Hepatocyte (in vitro differentiated cells): ENCODE data around the gene STOM. TPM values are rescaled to one million over a fixed set of nuclear protein-coding genes. Genes with fewer than 3 reads are reported as not detected.
"Not testable (repeated sequence)": the region's sequence is repeated elsewhere in the genome, so short reads cannot be mapped to it uniquely, and the experiment has no call there.

Experiments used
- DNase-seq: peaks from one replicate; pipeline ENCODE4 v3.0.0-alpha.2; 2016; ENCODE audit warnings: low spot score
- H2AFZ ChIP-seq: fragments of 200-600 bp; sonication (generic); 2 replicates; pipeline ENCODE4 v1.6.0; 2016; ENCODE audit warnings: antibody characterized with exemption, mild to moderate bottlenecking
- H3K27ac ChIP-seq: fragments of 200-600 bp; sonication (generic); 2 replicates; pipeline ENCODE4 v1.5.1; 2016; ENCODE audit warnings: mild to moderate bottlenecking
- H3K27me3 ChIP-seq: fragments of 200-600 bp; sonication (generic); 2 replicates; pipeline ENCODE4 v1.6.1; 2016
- H3K36me3 ChIP-seq: fragments of 200-600 bp; sonication (generic); replicated peaks from 2 replicates; pipeline ENCODE4 v1.5.1; 2016; ENCODE audit warnings: low read depth; ENCODE audit not compliant: insufficient read depth
- H3K4me1 ChIP-seq: fragments of 200-600 bp; sonication (generic); 2 replicates; pipeline ENCODE4 v1.5.1; 2016; ENCODE audit warnings: mild to moderate bottlenecking, moderate library complexity; ENCODE audit not compliant: insufficient read depth
- H3K4me2 ChIP-seq: fragments of 200-600 bp; sonication (generic); 2 replicates; pipeline ENCODE4 v1.6.0; 2016
- H3K4me3 ChIP-seq: fragments of 200-600 bp; sonication (generic); 2 replicates; pipeline ENCODE4 v1.5.1; 2016; ENCODE audit warnings: mild to moderate bottlenecking
- H3K79me2 ChIP-seq: fragments of 200-600 bp; sonication (generic); 2 replicates; pipeline ENCODE4 v1.6.0; 2017; ENCODE audit warnings: mild to moderate bottlenecking
- H3K9me2 ChIP-seq: fragments of 200-600 bp; sonication (generic); replicated peaks from 2 replicates; pipeline ENCODE4 v1.6.0; 2017; ENCODE audit warnings: mild to moderate bottlenecking; ENCODE audit not compliant: insufficient read depth
- H3K9me3 ChIP-seq: fragments of 200-600 bp; sonication (generic); 2 replicates; pipeline ENCODE4 v1.5.1; 2016; ENCODE audit warnings: low read depth, mild to moderate bottlenecking
- H4K20me1 ChIP-seq: fragments of 200-600 bp; sonication (generic); 2 replicates; pipeline ENCODE4 v1.6.0; 2016; ENCODE audit warnings: mild to moderate bottlenecking; ENCODE audit not compliant: insufficient read depth, poor library complexity, severe bottlenecking
- EZH2 ChIP-seq: fragments of 200-600 bp; sonication (generic); IDR thresholded peaks from 2 replicates; pipeline ENCODE4 v1.6.1; 2016; ENCODE audit warnings: antibody characterized with exemption, mild to moderate bottlenecking, borderline replicate concordance
- EZH2phosphoT487 ChIP-seq: fragments of 200-600 bp; sonication (generic); IDR thresholded peaks from one replicate; pipeline ENCODE4 v1.6.1; 2018; ENCODE audit warnings: antibody characterized with exemption, mild to moderate bottlenecking, low read depth, moderate library complexity; ENCODE audit not compliant: unreplicated experiment, severe bottlenecking
- WGBS: methylation state at CpG from one replicate; pipeline ENCODE4 v1.1.6; 2016; ENCODE audit warnings: low lambda C conversion rate; ENCODE audit errors: missing lambda C conversion rate; 5-methylcytosine and 5-hydroxymethylcytosine counted together
- polyA plus RNA-seq: library from polyadenylated mRNA; unstranded; fragments of >200 nt; fragmentation: Nextera tagmentation; extraction: Ambion mirVana; gene quantifications from 2 replicates; pipeline ENCODE4 v1.2.1, GENCODE V29; 2016
- total RNA-seq: library from RNA; depleted of rRNA; stranded (reverse); fragments of >200 nt; gene quantifications from 2 replicates; pipeline ENCODE4 v1.2.3, GENCODE V29; 2014
- TF ChIP-seq, protein P1 (sequence below): fragments of 200-600 bp; sonication (generic); IDR thresholded peaks from 2 replicates; pipeline ENCODE4 v1.5.1; 2016; ENCODE audit warnings: antibody characterized with exemption, mild to moderate bottlenecking; ENCODE audit not compliant: poor library complexity

STOM gene
- total and polyA plus RNA-seq, 2 experiments from 2014 or later: 85.5 to 130 TPM

- Histone ChIP-seq H3K27ac (no peak overlapping the region), H3K27me3 (no peaks in the 10 kb centered on the region), H3K79me2 (peaks cover 20% of the 10 kb centered on the region), H3K9me3 (no peaks in the 10 kb centered on the region), H2AFZ (no peak overlapping the region), H3K36me3 (no peaks in the 10 kb centered on the region), H3K4me1 (peaks cover 36% of the 10 kb centered on the region), H3K4me2 (no peak overlapping the region), H4K20me1 (no peaks in the 10 kb centered on the region), H3K9me2 (no peaks in the 10 kb centered on the region), H3K4me3 (no peak overlapping the region)
- WGBS: 82% methylated on average over 6 of the region's 6 CpGs
- TF ChIP-seq EZH2phosphoT487 (no peak), EZH2 (no peak)
- TF ChIP-seq, protein P1, sequence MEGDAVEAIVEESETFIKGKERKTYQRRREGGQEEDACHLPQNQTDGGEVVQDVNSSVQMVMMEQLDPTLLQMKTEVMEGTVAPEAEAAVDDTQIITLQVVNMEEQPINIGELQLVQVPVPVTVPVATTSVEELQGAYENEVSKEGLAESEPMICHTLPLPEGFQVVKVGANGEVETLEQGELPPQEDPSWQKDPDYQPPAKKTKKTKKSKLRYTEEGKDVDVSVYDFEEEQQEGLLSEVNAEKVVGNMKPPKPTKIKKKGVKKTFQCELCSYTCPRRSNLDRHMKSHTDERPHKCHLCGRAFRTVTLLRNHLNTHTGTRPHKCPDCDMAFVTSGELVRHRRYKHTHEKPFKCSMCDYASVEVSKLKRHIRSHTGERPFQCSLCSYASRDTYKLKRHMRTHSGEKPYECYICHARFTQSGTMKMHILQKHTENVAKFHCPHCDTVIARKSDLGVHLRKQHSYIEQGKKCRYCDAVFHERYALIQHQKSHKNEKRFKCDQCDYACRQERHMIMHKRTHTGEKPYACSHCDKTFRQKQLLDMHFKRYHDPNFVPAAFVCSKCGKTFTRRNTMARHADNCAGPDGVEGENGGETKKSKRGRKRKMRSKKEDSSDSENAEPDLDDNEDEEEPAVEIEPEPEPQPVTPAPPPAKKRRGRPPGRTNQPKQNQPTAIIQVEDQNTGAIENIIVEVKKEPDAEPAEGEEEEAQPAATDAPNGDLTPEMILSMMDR: no peak
- no peak for DNase-seq
These were observed 77.2 kb downstream of the STOM start for GRCh38 chr9:121292801-121293241.

DNA sequence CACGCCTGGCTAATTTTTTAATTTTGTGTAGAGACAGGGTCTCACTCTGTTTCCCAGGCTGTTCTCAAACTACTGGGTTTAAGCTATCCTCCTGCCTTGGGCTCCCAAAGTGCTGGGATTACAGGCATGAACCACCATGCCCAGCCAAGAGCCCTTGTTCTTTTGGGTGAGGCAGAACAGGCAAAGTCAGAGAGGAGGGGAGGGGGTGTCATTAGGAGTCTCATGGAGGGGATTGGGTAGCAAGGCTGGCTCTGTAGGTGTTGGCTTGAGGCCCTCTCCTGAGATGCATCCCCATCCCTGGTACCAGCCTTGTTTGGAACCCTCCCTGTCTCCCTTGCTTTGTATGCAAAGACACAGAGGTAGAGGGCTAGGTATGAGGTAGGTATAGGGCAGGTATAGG lies 78.0 kb downstream of the STOM start:
- Histone ChIP-seq H3K4me2 (no peak overlapping the region), H3K4me3 (no peak overlapping the region), H2AFZ (no peak overlapping the region), H3K36me3 (no peaks in the 10 kb centered on the region), H3K9me3 (no peaks in the 10 kb centered on the region), H3K27ac (no peak overlapping the region), H4K20me1 (no peaks in the 10 kb centered on the region), H3K9me2 (no peaks in the 10 kb centered on the region), H3K4me1 (peaks cover 39% of the 10 kb centered on the region), H3K27me3 (no peaks in the 10 kb centered on the region), H3K79me2 (peaks cover 20% of the 10 kb centered on the region)
- no peak for DNase-seq
- 94% methylated on average over 1 of the region's 1 CpG for WGBS
- TF ChIP-seq EZH2 (no peak), EZH2phosphoT487 (no peak)
- TF ChIP-seq, protein P1: no peak

DNA sequence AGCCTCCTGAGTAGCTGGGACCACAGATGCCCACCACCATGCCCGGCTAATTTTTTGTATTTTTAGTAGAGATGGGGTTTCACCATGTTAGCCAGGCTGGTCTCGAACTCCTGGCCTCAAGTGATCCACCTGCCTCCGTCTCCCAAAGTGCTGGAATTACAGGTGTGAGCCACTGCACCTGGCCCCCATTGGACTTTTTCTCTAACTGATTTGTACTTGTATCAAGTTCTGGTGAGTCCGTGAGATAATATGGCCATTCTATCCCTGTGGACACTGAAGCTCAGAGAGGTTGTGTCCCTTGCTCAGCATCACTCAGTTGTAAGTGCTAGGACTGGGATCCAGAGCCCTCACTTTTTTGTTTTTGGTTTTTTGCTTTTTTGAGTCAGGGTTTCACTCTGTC lies 78.5 kb downstream of the STOM start:
- not testable (repeated sequence) for H3K36me3 ChIP-seq, H3K9me2 ChIP-seq, DNase-seq, H4K20me1 ChIP-seq, H3K27ac ChIP-seq, H2AFZ ChIP-seq, H3K9me3 ChIP-seq, H3K27me3 ChIP-seq, H3K4me3 ChIP-seq, H3K4me2 ChIP-seq
- 97% methylated on average over 4 of the region's 4 CpGs for whole genome bisulfite sequencing
- H3K79me2 ChIP-seq: peaks cover 20% of the 10 kb centered on the region
- H3K4me1 ChIP-seq: peaks cover 39% of the 10 kb centered on the region

- peak overlapping the region; percentile 95 for H3K27ac ChIP-seq
- no peaks in the 10 kb centered on the region for H3K9me3 ChIP-seq
- no peaks in the 10 kb centered on the region for H3K27me3 ChIP-seq
- H3K36me3 ChIP-seq: no peaks in the 10 kb centered on the region
- H3K79me2 ChIP-seq: peaks cover 14% of the 10 kb centered on the region
- WGBS: 61% methylated on average over 7 of the region's 7 CpGs
- TF ChIP-seq EZH2phosphoT487 (no peak), EZH2 (no peak)
- TF ChIP-seq, protein P1: no peak
- DNase-seq: no peak
- H3K9me2 ChIP-seq: no peaks in the 10 kb centered on the region
- H3K4me3 ChIP-seq: no peak overlapping the region
- H3K4me2 ChIP-seq: peak overlapping the region; percentile 59
- no peak overlapping the region for H2AFZ ChIP-seq
- no peaks in the 10 kb centered on the region for H4K20me1 ChIP-seq
- peaks cover 49% of the 10 kb centered on the region for H3K4me1 ChIP-seq
These were observed 80.2 kb downstream of the STOM start for GRCh38 chr9:121289772-121290370.
